Endothelial cell (in vitro differentiated cells): ENCODE results near the gene DGAT2. TPM values are rescaled to one million over a fixed set of nuclear protein-coding genes. Genes with fewer than 3 reads are reported as not detected.

Experiments used
- DNase-seq: peaks from one replicate; pipeline ENCODE4 v3.0.0; 2021; ENCODE audit warnings: low spot score
- H3K27ac Mint-ChIP-seq: one replicate; pipeline ENCODE4 v1.8.0; 2021; ENCODE audit warnings: mixed read lengths, inconsistent platforms; ENCODE audit not compliant: unreplicated experiment
- H3K27me3 Mint-ChIP-seq: one replicate; pipeline ENCODE4 v1.8.0; 2021; ENCODE audit warnings: mild to moderate bottlenecking, moderate library complexity, mixed read lengths, inconsistent platforms; ENCODE audit not compliant: unreplicated experiment
- H3K36me3 Mint-ChIP-seq: one replicate; pipeline ENCODE4 v1.8.0; 2021; ENCODE audit warnings: mild to moderate bottlenecking, low read depth, mixed read lengths, inconsistent platforms; ENCODE audit not compliant: unreplicated experiment
- H3K4me1 Mint-ChIP-seq: one replicate; pipeline ENCODE4 v1.8.0; 2021; ENCODE audit warnings: mild to moderate bottlenecking, mixed read lengths, inconsistent platforms; ENCODE audit not compliant: unreplicated experiment
- H3K4me3 Mint-ChIP-seq: one replicate; pipeline ENCODE4 v1.8.0; 2021; ENCODE audit warnings: mild to moderate bottlenecking, mixed read lengths, inconsistent platforms; ENCODE audit not compliant: unreplicated experiment
- H3K9me3 Mint-ChIP-seq: one replicate; pipeline ENCODE4 v1.8.0; 2021; ENCODE audit warnings: mixed read lengths, inconsistent platforms; ENCODE audit not compliant: unreplicated experiment
- CTCF ChIP-seq: fragments of 200-600 bp; sonication (generic); IDR thresholded peaks from one replicate; pipeline ENCODE4 v1.5.0; 2021; ENCODE audit warnings: antibody characterized with exemption; ENCODE audit not compliant: unreplicated experiment
- total RNA-seq: library from RNA; stranded (reverse); fragmentation: NEBNext Ultra II Directional; extraction: Animal tissue kit (Norgen Biotek cat#: 25700); gene quantifications from one replicate; pipeline ENCODE4 v1.2.1, GENCODE V29; 2021; ENCODE audit not compliant: unreplicated experiment

Gene DGAT2
- total RNA-seq, 1 donor from 2014 or later, result 0.51 TPM

- peaks cover 2% of the 10 kb centered on the region for H3K27me3 Mint-ChIP-seq
- H3K36me3 Mint-ChIP-seq, result no peaks in the 10 kb centered on the region
- TF ChIP-seq CTCF, result no peak
- no peaks in the 10 kb centered on the region for H3K9me3 Mint-ChIP-seq
- H3K27ac Mint-ChIP-seq, result no peak overlapping the region
- H3K4me3 Mint-ChIP-seq, result no peak overlapping the region
- H3K4me1 Mint-ChIP-seq, result peaks cover 7% of the 10 kb centered on the region
- DNase-seq, result no peak
Measured at GRCh38 chr11:75722669-75723042, 45.9 kb upstream of the DGAT2 start.

DNA sequence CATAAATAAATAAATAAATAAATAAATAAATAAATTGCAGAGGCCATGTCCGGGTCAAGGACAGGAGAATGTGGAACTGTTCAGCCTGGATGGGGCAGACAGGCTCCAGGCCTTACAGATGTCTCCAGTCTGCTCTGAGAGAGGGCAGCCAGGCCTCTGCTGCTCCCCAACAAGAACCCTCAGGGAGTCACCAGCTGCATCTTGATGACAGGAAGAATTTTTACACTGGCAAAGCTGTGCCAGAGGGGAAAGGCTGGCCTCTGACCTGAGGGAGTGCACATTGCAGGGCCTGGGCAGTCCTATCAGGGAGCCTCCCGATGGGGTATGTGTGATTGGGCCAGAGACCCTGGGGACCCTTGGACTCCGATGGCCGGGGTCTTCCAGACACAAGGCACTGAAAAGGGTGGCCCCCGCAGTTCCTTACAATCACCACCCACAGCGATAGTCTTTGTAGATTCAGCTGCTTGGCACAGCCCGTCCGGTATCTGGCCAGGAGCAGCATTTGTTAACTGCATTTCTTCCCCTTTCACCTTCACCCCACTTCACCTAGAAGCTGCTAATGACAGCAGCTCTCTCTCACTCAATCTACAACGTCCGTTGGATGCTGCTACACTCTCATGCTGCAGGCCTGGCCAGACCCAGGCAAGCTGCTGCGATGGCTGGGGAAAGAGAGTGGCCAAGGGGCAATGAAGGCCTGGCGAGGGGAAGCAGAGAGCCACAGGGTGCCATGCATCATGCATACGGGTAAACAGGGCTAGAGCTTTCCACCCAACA lies 42.8 kb upstream of the DGAT2 start:
- no peak for DNase-seq
- no peaks in the 10 kb centered on the region for H3K36me3 Mint-ChIP-seq
- no peak for TF ChIP-seq CTCF
- H3K9me3 Mint-ChIP-seq, result no peaks in the 10 kb centered on the region
- H3K4me3 Mint-ChIP-seq, result no peak overlapping the region
- peaks cover 2% of the 10 kb centered on the region for H3K27me3 Mint-ChIP-seq
- peaks cover 7% of the 10 kb centered on the region for H3K4me1 Mint-ChIP-seq
- no peak overlapping the region for H3K27ac Mint-ChIP-seq

- Mint-ChIP-seq H3K27me3 (peaks cover 5% of the 10 kb centered on the region), H3K4me1 (no peaks in the 10 kb centered on the region), H3K36me3 (peaks cover 4% of the 10 kb centered on the region), H3K4me3 (no peak overlapping the region), H3K27ac (no peak overlapping the region), H3K9me3 (no peaks in the 10 kb centered on the region)
- no peak for TF ChIP-seq CTCF
- DNase-seq, result no peak
Measured at GRCh38 chr11:75728992-75729391, 39.6 kb upstream of the DGAT2 start.

- H3K9me3 Mint-ChIP-seq, result no peaks in the 10 kb centered on the region
- peaks cover 5% of the 10 kb centered on the region for H3K27me3 Mint-ChIP-seq
- no peak overlapping the region for H3K27ac Mint-ChIP-seq
- no peak for TF ChIP-seq CTCF
- no peak overlapping the region for H3K4me3 Mint-ChIP-seq
- H3K36me3 Mint-ChIP-seq, result peaks cover 4% of the 10 kb centered on the region
- no peak for DNase-seq
- no peaks in the 10 kb centered on the region for H3K4me1 Mint-ChIP-seq
Measured at GRCh38 chr11:75731095-75731494, 37.5 kb upstream of the DGAT2 start.

- Mint-ChIP-seq H3K9me3 (no peaks in the 10 kb centered on the region), H3K36me3 (peaks cover 4% of the 10 kb centered on the region), H3K27me3 (peaks cover 5% of the 10 kb centered on the region), H3K27ac (no peak overlapping the region), H3K4me3 (no peak overlapping the region), H3K4me1 (no peaks in the 10 kb centered on the region)
- no peak for TF ChIP-seq CTCF
- no peak for DNase-seq
Measured at GRCh38 chr11:75733071-75733430, 35.5 kb upstream of the DGAT2 start.
